HG03060 (cell line): ENCODE data around the gene TET3.

Experiments used
- ATAC-seq: cut with Tn5 transposase; IDR thresholded peaks from one replicate; pipeline ENCODE4 v1.9.1; 2021; ENCODE audit warnings: low read depth, moderate number of reproducible peaks; ENCODE audit not compliant: unreplicated experiment

The TET3 gene

GRCh38 chr2:74027496-74027895 lies 42.8 kb downstream of the TET3 start:
- ATAC-seq, result no peak

DNA sequence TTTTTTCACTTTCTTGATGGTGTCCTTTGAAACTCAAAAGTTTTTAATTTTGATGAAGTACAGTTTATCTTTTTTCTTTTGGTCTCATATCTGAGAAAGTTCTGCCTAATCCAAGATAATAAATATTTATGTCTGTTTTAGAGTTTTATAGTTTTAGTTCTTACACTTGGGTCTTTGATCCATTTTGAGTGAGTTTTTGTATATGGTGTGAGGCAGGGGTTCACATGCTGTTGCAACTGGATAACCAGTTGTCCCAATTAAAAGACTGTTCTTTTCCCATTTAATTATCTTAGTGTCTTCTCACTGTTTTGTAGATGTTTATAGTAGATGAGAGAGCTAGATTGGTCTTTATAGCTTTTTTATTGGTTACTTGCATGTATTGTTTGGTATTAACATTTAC lies 43.6 kb downstream of the TET3 start:
- no peak for ATAC-seq

DNA sequence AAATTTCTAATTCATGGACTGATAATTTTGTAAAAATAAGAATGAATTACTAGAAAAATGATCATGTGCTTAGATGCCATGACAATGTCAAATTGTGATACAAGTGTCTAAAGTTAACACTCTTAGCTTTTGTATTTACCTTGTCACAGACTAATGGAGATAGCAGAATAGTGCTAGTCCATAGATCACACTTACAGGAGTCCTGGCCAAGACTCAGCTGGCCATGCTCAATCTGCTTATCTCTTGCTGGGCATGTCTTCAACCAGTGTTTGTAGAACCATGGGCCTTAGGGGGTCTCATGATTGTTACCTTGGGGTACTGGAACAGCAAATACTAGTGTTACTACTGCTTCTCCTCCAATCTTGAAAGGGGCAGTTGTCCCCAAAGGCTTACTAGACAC lies 44.0 kb downstream of the TET3 start:
- ATAC-seq, result no peak

DNA sequence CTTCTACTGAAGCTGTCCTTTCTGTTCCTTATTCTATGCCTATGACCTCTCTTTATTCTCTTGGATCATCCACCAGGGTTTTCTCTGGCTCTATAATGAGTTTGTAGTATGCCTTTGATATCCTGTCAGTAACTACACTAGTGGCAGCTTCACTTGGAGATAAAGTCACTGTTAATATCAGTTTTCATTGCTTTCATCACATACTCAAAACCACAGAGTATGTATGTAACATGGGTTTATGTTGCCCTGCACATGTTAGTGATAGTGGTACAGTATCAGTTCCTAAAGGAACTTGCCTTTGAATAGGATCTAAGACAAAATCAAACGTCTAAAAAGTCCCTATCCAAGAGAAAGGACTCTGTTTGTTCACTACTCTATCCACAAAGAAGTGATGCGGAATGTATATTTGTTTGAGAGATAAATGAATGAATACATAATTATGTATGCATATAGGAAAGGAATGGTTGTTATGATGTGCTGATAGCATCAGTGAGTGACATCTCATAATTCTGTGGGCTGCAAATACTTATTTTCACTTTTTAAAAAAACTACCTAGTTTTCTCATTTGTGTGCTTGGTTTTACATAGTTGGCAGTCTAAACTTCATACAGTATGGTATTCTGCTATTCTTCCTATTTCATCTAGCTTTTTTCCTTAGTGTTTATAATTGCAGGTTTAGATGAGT lies 45.1 kb downstream of the TET3 start:
- no peak for ATAC-seq

GRCh38 chr2:74031221-74031620 lies 46.5 kb downstream of the TET3 start:
- ATAC-seq, result no peak

DNA sequence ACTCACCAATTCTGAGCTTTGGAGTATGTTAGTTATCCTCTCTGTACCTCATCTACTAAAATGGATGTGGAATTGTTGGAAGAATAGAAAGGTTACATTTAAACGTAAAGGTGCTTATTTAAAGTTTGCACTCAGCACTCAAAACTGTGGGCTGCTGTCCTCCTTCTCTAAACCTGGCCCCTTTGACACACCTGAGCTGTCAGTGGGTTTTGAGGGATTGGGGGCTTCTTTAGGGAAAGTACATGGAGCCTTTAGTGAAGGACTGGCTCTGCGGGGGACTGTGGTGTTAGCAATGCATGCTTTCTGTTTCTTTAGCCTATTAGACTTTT lies 47.2 kb downstream of the TET3 start:
- ATAC-seq, result no peak

DNA sequence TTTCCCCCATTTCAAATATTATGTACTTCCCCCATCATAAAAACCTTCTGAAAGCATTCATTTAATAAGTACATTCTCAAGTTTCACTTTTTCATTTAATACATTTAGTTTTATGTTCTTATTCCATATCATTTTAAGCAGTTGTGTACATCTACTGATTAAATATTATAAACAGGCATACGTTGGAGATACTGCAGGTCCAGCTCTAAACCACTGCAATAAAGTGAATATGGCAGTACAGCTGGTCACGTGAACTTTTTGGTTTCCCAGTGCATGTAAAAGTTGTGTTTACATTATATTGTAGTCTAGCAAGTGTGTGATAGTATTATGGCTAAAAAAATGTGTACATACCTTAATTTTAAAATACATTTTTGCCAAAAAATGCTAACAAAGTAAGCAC lies 48.7 kb downstream of the TET3 start:
- no peak for ATAC-seq
